Parathyroid adenoma (tissue), 2 donors: Measurements from ENCODE around the gene TGFB1.

Source experiments
- H2AFZ ChIP-seq: fragments of 300-600 bp; sonication (generic); one replicate; pipeline ENCODE4 v1.7.0; 2017; ENCODE audit warnings: antibody characterized with exemption, mild to moderate bottlenecking
- H3K27ac ChIP-seq: fragments of 300-600 bp; sonication (generic); one replicate; pipeline ENCODE4 v1.7.0; 2017
- H3K27me3 ChIP-seq: fragments of 300-600 bp; sonication (generic); one replicate; pipeline ENCODE4 v1.7.0; 2017; ENCODE audit warnings: low read length; ENCODE audit not compliant: control insufficient read depth, insufficient read depth
- H3K36me3 ChIP-seq: fragments of 300-600 bp; sonication (generic); one replicate; pipeline ENCODE4 v1.7.0; 2017; ENCODE audit warnings: low read length; ENCODE audit not compliant: control insufficient read depth, insufficient read depth
- H3K4me1 ChIP-seq: fragments of 300-600 bp; sonication (generic); one replicate; pipeline ENCODE4 v1.7.0; 2017; ENCODE audit warnings: control low read depth
- H3K4me2 ChIP-seq: fragments of 300-600 bp; sonication (generic); one replicate; pipeline ENCODE4 v1.7.0; 2017; ENCODE audit warnings: low read length
- H3K4me3 ChIP-seq: fragments of 300-600 bp; sonication (generic); one replicate; pipeline ENCODE4 v1.7.0; 2017; ENCODE audit warnings: low read depth, low read length
- H3K79me2 ChIP-seq: fragments of 300-600 bp; sonication (generic); one replicate; pipeline ENCODE4 v1.7.0; 2017; ENCODE audit warnings: control low read depth
- H3K9ac ChIP-seq: fragments of 300-600 bp; sonication (generic); one replicate; pipeline ENCODE4 v1.7.0; 2017; ENCODE audit warnings: mild to moderate bottlenecking
- H3K9me3 ChIP-seq: fragments of 300-600 bp; sonication (generic); one replicate; pipeline ENCODE4 v1.7.0; 2017; ENCODE audit warnings: low read length; ENCODE audit not compliant: control insufficient read depth
- CTCF ChIP-seq: fragments of 300-600 bp; sonication (generic); IDR thresholded peaks from one replicate; pipeline ENCODE4 v1.7.0; 2017; ENCODE audit warnings: antibody characterized with exemption, mild to moderate bottlenecking
- donor health status: primary hyperparathyroidism.

TGFB1 gene

GRCh38 chr19:41398598-41398997 is 44.9 kb upstream of the TGFB1 start:
- Histone ChIP-seq H3K4me3 (peak overlapping the region; percentile 99), H3K9me3 (no peaks in the 10 kb centered on the region), H3K9ac (peak overlapping the region; percentile 4), H3K27me3 (no peaks in the 10 kb centered on the region), H3K36me3 (no peaks in the 10 kb centered on the region), H3K79me2 (peaks cover 32% of the 10 kb centered on the region), H3K4me2 (peak overlapping the region; percentile 83), H3K4me1 (peaks cover 17% of the 10 kb centered on the region), H3K27ac (no peak overlapping the region), H2AFZ (no peak overlapping the region)
- TF ChIP-seq CTCF, result no peak

GRCh38 chr19:41398050-41398418 is 44.3 kb upstream of the TGFB1 start:
- TF ChIP-seq CTCF, result no peak
- Histone ChIP-seq H3K79me2 (peaks cover 32% of the 10 kb centered on the region), H3K27ac (peak overlapping the region; percentile 94), H3K9me3 (no peaks in the 10 kb centered on the region), H3K9ac (peak overlapping the region; percentile 62), H2AFZ (peak overlapping the region; percentile 90), H3K4me2 (peak overlapping the region; percentile 83), H3K4me3 (peak overlapping the region; percentile 99), H3K36me3 (no peaks in the 10 kb centered on the region), H3K27me3 (no peaks in the 10 kb centered on the region), H3K4me1 (peaks cover 16% of the 10 kb centered on the region)

- peak within 1 kb of the TSS; percentile 91 for H3K4me2 ChIP-seq
- H3K79me2 ChIP-seq, result peaks cover 32% of the 10 kb centered on the region
- peak within 1 kb of the TSS; percentile 94 for H3K27ac ChIP-seq
- H2AFZ ChIP-seq, result peak within 1 kb of the TSS; percentile 90
- no peaks in the 10 kb centered on the region for H3K9me3 ChIP-seq
- H3K4me1 ChIP-seq, result peaks cover 9% of the 10 kb centered on the region
- H3K36me3 ChIP-seq, result no peaks in the 10 kb centered on the region
- peak within 1 kb of the TSS; percentile 99 for H3K4me3 ChIP-seq
- H3K9ac ChIP-seq, result peak within 1 kb of the TSS; percentile 62
- no peaks in the 10 kb centered on the region for H3K27me3 ChIP-seq
- TF ChIP-seq CTCF, result no peak
Observed at GRCh38 chr19:41397086-41398049, 43.6 kb upstream of the TGFB1 start, which contains the start of the genes BCKDHA and EXOSC5. BCKDHA (plus strand) TSS chr19:41397818; CDS start chr19:41397828, 10 bp downstream. EXOSC5 (minus strand) TSS chr19:41397359; CDS start chr19:41397328, 31 bp downstream.

DNA sequence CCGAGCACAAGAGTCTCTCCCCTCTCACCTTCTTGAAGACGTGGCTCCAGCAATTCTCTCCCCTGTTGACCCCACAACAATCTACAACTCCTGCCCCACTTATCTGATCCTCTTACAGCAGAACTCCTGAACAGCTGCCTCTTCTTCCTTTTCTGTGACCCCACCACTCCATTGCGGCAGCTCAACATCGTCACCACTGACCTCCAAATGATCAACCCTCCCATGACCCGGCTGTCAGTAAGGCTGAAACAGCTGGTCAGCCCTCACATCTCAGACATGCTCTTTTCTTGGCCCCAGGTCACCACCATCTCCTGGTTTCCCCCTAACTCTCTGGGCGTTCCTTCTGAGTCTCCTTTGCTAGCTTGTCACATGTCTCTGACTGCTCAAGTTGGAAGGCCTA is 41.6 kb upstream of the TGFB1 start:
- H3K27ac ChIP-seq, result no peak overlapping the region
- no peak overlapping the region for H3K4me3 ChIP-seq
- peaks cover 19% of the 10 kb centered on the region for H3K79me2 ChIP-seq

More for the DNA sequence above, 41.6 kb upstream of the TGFB1 start:
- Histone ChIP-seq H3K9me3 (no peaks in the 10 kb centered on the region), H3K9ac (no peak overlapping the region), H3K36me3 (no peaks in the 10 kb centered on the region), H3K4me2 (no peak overlapping the region), H3K27me3 (no peaks in the 10 kb centered on the region), H2AFZ (no peak overlapping the region), H3K4me1 (peaks cover 8% of the 10 kb centered on the region)
- TF ChIP-seq CTCF, result no peak
